Measurements from ENCODE around the gene CENPV. TPM values are rescaled to one million over a fixed set of nuclear protein-coding genes. Genes with fewer than 3 reads are reported as not detected.

Gene CENPV
- total RNA-seq, 1 donor from 2014 or later = 17.3 TPM

GRCh38 chr17:16325964-16326363, 27.3 kb downstream of the CENPV start:
- peaks cover 5% of the 10 kb centered on the region for H3K4me1 ChIP-seq
- intact Hi-C loops (cut with DNase I) = no loop called here
- ATAC-seq (no peak), DNase-seq (no peak)
- peaks cover 31% of the 10 kb centered on the region for H3K36me3 ChIP-seq
- no peak overlapping the region for H3K4me3 ChIP-seq
- H3K27me3 ChIP-seq (ENCODE audit: low read depth) = no peaks in the 10 kb centered on the region
- H3K9me3 ChIP-seq = no peaks in the 10 kb centered on the region
- H3K27ac ChIP-seq = no peak overlapping the region
- no peak for TF ChIP-seq CTCF (IDR thresholded peaks at IDR 0.05)

GRCh38 chr17:16322636-16323035, 30.6 kb downstream of the CENPV start:
- Histone ChIP-seq H3K4me1 (no peaks in the 10 kb centered on the region), H3K27me3 (ENCODE audit: low read depth) (no peaks in the 10 kb centered on the region), H3K27ac (no peak overlapping the region), H3K4me3 (no peak overlapping the region), H3K36me3 (peaks cover 31% of the 10 kb centered on the region), H3K9me3 (no peaks in the 10 kb centered on the region)
- intact Hi-C loops (cut with DNase I) = no loop called here
- ATAC-seq = no peak
- no peak for DNase-seq
- no peak for TF ChIP-seq CTCF (IDR thresholded peaks at IDR 0.05)

DNA sequence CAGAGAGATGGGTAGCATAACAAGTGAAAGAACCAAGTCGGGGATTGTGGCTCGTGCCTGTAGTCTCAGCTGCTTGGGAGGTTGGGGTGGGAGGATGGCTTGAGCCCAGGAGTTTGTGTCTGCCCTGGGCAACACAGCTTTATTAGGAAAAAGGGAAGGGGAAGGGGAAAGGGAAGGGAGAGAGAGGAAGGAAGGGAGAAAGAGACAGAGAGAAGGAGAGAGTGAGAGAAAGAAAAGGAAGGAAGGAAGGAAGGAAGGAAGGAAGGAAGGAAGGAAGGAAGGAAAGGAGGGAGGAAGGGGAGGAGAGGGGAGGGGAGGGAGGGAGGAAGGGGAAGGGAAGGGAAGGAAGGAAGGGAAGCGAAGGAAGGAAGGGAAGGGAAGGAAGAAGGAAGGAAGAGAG, 33.3 kb downstream of the CENPV start:
- no peaks in the 10 kb centered on the region for H3K27me3 ChIP-seq (ENCODE audit: low read depth)
- no peak for TF ChIP-seq CTCF (IDR thresholded peaks at IDR 0.05)
- peaks cover 13% of the 10 kb centered on the region for H3K36me3 ChIP-seq
- H3K27ac ChIP-seq = no peak overlapping the region
- intact Hi-C loops (cut with DNase I) = no loop called here
- no peaks in the 10 kb centered on the region for H3K9me3 ChIP-seq
- ATAC-seq (no peak), DNase-seq (no peak)
- H3K4me3 ChIP-seq = no peak overlapping the region
- no peaks in the 10 kb centered on the region for H3K4me1 ChIP-seq

DNA sequence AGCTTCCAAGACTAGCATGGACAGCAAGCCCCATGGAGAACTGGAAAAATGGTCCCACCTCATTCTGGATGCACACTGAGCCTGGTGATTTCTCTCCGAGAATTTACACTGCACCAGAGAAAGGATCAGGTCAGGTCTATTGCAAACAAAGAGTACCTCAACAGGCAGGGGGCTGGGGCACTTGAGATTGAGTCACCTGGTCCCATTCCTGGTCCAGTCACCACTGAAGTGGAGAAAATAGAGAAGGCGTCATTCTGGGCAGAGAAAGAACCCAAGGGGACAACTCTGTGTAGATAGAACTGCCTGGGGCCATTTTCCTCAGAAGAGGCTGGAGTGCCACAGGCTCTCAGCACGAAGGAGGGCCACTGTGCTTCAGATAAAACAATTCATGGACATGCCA, 38.4 kb downstream of the CENPV start:
- Histone ChIP-seq H3K27me3 (ENCODE audit: low read depth) (no peaks in the 10 kb centered on the region), H3K27ac (no peak overlapping the region), H3K9me3 (no peaks in the 10 kb centered on the region), H3K4me3 (no peak overlapping the region), H3K4me1 (no peaks in the 10 kb centered on the region), H3K36me3 (peaks cover 7% of the 10 kb centered on the region)
- ATAC-seq (peak in 1 of 2 donors; percentile 52), DNase-seq (no peak)
- TF ChIP-seq CTCF (IDR thresholded peaks at IDR 0.05) = no peak
- intact Hi-C loops (cut with DNase I) = no loop called here

DNA sequence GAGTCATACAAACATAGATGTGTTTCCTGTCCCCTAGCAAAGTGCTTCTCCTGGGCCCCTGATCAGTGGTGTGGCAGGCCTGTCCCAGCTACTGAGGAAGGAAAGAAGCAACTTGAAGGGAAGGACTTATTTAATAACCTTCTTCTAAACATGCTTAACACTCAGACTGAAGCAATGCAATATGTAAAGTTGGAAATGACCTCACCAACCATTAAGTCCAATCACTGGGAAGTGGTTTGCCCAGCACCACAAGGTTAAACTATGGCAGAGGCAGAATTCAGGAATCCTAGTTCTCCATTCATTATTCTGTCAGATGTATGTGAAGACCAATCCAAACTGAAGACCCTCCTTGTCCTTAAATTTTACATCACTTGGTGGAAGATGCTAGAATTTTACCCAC, 39.1 kb downstream of the CENPV start:
- Histone ChIP-seq H3K4me3 (no peak overlapping the region), H3K9me3 (no peaks in the 10 kb centered on the region), H3K27ac (no peak overlapping the region), H3K27me3 (ENCODE audit: low read depth) (no peaks in the 10 kb centered on the region), H3K36me3 (peaks cover 7% of the 10 kb centered on the region), H3K4me1 (no peaks in the 10 kb centered on the region)
- ATAC-seq (no peak), DNase-seq (no peak)
- no peak for TF ChIP-seq CTCF (IDR thresholded peaks at IDR 0.05)
- intact Hi-C loops (cut with DNase I) = no loop called here

Data from lower lobe of right lung (tissue), 2 donors.